GM19324 (cell line): Measurements from ENCODE around the gene SLCO3A1.

Experiments
- ATAC-seq: cut with Tn5 transposase; IDR thresholded peaks from one replicate; pipeline ENCODE4 v1.9.1; 2021; ENCODE audit warnings: mild to moderate bottlenecking, moderate library complexity; ENCODE audit not compliant: unreplicated experiment, low FRiP score

SLCO3A1 gene

DNA sequence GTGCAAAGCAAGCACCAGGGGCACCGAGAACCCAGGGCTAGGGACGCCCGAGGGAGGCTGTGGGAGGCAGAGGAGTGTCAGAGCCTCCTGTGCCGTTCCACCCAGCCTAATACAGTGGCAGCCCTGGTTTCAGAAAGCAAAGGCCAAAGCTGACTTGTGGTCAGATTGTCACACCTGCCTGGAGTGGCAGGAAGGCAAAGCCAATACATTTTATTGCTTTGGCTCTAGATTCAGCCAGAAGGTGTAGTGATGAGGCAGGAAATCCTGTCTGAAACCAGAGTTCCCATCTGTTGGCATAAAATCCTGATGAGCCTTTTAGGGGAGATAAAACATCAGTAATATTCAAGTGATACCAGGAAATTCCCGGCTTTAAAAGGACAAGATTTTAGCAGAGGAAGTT, 168.3 kb downstream of the SLCO3A1 start:
- ATAC-seq, result no peak

DNA sequence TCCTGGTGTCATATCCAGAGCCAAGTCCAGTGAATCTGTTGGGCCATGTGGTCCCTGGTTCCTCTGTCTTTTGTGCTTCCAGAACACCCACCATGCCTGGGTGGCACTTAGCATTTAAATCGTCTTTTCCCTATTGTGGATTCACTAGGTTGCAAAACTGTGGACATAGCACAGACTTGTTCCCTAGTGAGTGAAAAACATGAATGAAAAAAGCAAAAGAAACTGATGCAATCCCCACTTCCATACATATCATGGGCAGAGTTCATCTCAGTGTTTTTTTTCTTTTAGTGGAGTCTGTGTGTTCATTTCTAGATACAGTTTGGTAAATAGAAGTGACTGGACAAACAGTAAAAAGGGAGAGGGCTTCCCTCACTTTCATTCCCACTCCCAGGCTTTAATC, 170.5 kb downstream of the SLCO3A1 start:
- ATAC-seq, result no peak

DNA sequence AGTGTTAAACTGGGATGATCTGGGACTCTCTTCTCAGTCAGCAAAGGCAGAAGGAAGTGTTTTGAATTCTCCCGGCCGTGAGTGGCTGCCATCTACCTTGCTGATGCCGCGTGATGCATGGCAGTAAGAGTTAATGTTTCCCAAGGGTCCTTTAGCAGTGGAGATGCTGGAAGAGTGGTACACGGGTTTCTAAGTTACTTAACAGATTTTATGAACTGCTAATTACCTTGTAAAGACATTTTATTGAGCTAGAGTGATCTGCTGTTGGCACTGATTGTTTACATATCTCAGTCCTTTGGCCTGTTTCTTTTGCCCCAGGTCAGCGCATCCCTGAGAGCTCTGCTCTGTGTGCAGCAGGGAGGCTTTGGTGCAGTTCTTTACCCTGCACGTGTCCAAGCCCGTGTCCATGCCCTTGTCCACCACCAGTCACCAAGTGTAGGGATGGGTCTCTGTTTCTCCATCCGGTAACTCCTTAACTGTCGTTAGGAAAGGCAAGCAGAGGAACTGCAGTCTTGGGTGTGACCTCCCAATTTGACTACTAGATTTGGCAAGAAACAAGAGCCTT, 172.3 kb downstream of the SLCO3A1 start:
- no peak for ATAC-seq

DNA sequence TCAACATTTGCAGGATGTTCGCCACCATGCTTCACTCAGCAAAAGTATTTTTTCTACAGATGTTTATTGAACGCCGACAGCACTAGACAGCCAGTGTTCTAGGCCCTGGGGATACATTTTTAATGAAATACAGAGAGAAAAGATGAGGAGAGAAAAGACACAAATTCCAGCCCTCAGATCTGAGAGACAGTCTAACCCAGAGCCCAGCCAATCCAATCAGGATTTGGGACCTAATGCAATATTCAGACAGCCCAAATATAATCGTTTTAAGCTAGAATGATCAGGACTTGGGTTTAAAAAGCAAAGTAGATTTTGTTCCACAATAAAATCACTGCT, 174.8 kb downstream of the SLCO3A1 start:
- no peak for ATAC-seq

DNA sequence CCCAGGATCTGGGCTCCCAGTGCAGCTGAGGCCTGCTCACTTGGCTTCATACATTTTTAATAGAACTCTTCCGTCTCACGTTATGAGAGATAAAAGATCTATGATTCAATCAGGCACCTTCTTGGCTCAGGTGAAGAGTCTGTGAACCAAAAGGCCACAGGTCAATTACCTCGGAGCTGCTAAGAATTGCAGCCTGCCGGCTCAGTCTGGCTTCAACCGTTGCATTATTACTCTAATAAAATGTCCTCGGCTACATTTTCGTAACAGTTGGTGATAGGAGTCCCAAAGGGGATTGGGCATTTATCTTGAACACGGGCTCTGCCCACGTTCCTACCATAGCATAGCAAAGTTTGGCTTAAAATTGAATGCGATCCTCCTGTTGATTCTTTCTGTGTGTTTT, 176.3 kb downstream of the SLCO3A1 start:
- ATAC-seq, result no peak

DNA sequence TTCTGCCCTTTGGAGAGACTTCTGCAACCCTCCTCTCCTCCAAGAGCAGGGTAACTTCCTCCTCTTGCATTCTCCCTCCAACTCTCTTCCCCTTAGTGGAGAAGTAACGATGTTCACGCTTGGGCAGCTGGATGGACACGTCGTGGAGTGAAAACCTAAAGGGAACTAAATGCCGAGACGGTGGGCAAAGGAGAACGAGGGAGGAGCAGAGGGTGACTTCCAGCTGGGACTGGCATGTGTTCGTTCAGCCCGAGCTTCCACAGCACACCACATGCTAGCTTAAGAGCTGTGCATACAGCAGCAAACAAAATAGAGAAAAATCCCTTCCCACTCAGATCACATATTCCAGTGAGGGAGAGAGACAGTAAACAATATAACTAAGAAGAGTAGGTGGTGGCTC, 179.8 kb downstream of the SLCO3A1 start:
- no peak for ATAC-seq

DNA sequence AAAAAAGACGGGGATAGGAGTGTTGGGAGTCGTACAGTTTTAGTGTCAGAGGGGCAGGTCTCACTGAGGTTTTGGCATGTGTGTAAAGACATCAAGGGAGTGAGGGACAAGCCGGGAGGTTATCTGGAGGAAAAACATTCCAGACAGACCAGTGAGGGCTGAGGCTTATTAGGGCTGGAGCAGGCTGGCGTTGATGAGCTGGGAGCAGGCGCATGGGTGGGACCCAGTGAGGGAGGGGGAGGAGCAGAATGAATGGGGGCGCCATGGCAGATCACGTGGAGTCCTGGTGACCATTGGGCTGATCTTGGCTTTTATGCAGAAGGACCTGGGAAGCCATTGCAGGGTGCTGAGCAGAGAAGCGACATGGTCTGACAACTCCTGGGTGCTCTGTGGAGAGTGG, 180.2 kb downstream of the SLCO3A1 start:
- no peak for ATAC-seq

DNA sequence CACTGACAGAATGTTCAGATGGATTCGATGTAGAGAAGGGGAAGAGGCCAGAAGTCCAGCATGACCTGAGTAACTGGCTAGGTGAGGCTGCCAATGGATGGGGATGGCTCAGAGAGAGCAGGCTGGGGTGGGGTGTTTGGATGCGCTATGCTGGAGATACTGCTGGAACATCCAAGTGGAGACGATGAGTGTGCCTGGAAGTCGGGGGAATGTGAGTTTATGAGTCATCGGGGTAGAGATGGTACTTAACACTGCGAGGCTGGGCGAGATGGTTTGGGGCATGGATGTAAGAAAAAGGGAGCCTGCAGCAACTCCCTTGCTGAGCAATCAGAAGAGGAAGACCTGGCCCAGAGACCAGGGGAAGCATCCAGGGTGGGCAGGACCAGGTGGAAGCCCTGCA, 180.7 kb downstream of the SLCO3A1 start:
- no peak for ATAC-seq

DNA sequence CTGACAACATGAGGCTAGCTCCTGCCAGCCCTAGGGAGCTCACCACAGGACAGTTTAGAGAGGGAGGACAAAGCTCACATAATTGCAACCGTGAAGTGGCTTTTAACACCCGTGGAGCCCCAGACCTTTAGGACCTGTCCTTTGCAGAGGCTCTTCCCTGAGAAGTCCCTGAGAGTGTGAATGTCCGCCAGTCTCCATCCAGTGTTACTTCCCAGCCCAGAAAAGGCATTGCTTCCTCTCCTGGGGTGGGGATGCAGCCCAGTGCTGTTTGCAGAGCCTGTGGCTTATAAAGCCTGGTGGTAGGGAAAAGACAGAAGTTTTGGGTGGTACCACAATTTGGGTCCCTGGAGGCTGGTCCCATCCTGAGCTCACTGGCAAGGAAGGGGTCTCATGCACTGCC, 182.0 kb downstream of the SLCO3A1 start:
- ATAC-seq, result no peak

DNA sequence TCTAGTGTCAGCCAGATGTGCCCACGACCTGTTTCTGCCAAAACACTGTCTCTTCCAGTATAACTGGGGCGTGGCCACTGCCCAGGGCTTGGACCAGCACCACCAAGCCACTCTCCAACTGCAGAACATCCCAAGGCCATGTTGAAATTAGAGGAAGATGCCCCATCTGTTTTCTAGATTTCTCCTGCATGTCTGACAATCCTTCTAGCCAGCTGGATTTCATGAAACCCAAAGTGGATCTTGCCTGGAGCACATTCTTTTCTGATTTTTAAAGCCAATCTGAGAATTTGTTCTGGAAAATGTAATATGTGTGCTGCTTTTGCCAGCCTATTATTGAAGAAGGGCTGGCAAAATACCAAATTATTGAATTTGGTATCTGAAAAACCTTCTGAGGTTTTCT, 182.5 kb downstream of the SLCO3A1 start:
- ATAC-seq, result no peak

DNA sequence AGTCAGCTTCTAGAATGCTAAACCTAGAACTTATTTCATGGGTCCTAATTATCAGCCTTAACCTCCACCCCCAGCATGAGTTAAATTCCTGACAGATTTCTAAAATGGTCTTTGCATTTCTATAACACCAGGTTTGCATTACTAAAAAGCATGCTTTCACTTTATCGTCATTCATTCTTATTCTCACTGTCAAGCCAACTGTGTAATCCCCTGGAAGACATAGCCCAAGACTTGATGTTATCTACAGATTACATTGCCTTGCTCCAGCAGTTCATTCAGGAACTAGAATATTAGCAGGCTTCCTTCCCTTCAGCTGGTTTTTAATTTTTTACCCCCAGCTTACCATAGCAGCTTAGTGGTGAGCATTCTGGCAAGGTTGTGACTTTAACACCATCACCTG, 184.0 kb downstream of the SLCO3A1 start:
- ATAC-seq, result no peak

DNA sequence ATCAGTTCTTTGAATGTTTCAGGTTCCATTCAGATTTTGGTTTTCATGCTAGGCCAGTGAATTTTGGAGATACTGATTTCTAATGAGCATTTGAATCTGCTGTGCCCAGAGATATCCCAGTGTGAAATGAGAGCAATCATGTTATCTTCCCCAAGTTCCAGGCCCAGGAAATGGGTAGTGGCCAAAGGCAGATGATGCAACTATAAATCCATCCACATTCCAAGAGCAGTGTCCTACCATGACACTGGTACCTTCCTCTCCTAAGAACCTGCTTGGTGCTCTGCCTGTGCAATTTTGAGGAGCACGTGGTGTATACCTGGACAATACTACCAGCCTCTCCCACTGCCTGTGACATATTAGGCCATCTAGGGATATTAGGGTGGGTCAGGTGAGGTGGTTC, 186.8 kb downstream of the SLCO3A1 start:
- ATAC-seq, result no peak

DNA sequence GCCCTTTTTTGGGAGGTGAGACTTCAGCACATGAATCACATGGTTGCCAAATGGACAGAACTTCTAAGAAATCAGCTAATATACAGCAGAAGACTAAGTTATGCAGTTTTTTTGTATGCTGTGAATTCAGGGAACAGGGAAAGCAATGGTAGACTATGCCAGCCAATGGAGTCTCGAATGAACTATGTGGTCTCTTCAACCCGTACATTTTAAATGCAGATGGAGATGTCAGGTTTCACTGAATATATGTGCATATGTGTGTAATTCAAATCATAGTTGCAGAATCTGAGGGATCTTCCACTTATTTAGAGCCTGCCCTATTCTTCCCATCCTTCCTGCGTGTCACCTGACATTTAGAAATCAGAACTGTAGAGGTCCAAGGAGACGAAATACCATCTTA, 187.9 kb downstream of the SLCO3A1 start:
- ATAC-seq, result no peak

DNA sequence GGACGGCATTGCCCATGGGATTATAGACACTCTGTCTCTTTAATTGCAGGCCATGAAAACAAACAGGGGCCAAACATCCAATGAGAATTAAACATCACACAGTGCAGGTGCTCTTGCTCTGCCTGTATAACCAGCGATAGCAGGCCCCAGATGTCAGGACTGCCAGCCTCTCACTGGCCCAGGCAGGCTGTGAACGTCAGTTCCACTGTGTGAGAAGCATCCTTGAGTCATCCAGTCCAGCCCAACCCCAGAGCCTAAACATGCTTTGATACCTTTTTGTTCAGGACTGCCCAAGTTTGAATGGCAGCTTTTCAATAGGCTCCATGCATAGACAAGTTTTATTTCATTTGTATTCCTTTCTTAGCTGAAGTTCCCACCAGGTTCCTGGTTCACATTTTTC, 189.8 kb downstream of the SLCO3A1 start:
- no peak for ATAC-seq

DNA sequence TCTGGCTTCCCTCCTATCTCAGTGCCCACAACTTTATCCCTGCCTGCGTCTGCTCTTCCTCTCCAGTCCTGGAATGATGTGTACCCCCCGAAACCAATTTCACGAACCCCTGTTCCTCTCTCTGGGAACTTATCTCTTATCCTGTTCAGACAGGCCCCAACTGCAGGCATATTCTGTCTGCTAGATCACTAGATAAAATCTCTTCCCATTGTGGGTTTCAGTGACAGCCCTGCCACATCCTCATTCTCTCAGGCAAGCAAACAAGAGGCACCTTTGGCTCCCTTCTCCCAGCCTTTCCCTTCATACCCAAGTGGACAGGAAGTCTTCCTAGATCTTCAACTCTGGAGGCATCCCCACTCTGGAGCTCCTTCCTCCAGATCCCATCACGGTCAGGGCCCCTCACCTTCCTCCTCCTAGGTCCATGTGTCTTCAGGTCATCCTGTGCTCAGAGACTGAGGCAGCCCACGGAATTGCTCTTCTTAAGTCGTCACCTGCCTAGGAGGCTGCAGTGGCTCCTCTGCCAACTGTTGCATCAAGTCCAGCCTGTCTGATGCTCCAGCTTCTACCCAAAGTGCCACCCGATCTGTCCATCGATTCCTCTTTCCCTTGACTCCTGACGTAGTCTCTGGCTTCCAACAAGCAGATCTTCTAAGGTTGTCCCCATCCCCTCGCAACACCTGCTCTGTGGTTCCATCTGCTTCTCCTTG, 190.8 kb downstream of the SLCO3A1 start:
- no peak for ATAC-seq

DNA sequence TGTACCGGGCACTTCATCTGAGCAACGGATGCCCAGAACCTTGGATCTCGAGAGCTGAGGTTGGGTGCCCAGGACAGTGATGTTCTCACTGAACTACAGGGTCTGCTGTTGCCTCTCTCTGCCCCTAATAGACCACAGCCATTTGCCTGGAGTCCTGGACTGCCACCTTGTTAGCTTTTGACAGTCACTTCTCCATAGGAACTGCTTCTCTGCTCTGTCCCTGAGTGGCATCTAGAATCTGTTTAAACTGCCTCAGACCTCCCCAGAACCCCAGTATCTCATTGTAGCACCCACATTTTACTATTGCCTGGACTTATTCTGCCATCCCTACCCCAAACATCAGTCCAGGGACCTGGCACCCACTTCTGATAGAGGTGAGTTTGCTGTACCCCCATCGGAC, 194.4 kb downstream of the SLCO3A1 start:
- no peak for ATAC-seq

DNA sequence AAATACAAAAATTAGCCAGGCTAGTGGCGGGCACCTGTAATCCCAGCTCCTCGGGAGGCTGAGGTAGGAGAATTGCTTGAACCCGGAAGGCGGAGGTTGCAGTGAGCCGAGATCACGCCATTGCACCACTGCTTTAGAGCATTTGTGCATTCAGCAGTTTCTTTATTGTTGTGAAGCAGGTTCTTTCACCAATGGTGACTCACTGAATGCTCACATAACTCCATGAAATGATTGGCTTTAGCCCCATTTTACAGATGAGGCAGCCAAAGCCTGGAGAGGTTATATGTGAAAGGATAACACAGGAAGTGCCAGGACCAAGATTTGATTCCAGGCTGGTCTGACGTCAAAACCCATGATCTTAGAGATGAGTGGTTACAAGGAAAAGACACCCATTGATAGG, 195.2 kb downstream of the SLCO3A1 start:
- no peak for ATAC-seq

DNA sequence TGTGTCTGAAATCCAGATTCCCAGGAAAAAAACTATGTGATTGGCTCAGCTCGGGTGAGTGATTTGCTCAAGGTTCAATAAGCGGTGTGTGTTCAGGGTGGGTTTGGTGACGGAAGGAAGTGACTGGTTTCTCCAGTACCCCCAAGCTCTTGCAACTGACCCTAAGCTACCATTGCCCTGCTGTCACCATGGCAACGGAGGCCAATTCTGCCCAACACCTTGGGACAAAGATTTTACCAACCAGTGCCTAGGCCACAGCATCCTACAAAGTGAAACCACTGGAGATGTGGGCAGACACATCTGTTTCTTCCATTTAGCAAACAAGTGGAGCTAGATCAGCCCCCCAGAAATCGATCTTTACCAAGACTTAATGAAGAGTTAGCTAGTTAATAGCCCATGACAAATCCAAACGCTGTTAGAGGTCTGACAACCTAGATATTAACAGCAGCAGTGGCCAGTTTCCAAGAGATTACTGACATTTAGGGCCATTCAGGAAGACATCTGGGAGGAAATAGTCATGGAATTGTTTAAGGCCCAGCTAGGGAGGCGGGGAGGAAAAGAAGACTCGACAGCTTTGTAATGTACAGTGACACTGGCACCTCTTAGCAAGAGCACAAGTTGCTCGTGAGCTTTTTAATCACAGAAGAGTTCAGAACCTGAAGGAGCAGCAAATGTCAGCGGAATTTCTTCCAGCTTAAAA, 195.9 kb downstream of the SLCO3A1 start:
- no peak for ATAC-seq

DNA sequence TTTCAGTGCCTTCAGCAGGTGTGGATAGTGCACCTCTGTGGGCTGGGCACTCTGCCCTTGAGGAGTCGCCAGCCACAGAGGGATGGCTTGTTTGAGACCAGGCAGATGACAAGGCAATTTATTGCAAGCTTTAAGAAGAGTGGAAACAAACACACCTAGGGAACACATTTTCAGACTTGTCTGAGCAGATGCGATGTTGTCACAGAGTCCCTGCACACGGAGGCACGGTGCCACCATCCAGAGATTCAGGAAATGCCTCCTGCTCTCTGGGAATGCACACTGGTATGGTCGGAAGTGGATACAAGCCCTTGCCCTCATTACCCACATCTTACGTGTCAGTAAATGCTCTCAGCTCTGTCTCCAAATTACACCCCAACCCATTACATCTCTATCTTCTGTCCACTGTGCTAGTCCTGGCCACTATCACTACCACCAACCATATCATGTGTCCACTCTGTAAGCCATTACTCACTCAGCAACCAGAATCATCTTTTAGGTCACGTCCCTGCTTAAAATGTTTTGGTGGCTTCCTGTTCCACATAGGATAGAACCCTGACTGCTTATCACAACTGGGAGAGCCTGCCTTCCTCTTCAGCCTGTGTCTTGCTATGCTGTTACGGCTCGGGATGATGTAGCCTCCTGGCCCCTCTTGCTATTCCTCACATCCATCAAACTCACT, 196.9 kb downstream of the SLCO3A1 start:
- ATAC-seq, result no peak

DNA sequence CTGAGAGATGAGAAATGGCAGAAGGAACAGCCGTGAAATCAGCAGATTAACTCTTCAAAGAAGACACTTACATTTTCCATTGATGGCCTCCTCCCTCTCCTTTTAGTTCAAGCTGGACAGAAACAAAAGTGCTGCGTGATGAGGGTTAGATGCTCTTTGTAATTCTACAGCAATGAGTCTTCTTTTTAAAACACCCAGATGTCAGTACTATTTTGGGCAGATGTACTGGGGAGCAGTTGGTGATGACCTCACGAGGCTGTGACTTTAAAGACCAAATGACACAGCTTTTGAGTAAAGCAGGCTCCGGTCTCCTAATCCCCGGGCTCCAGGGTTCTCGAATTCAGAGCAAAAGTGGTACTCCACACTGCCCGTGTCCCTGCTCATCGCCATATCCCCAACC, 198.2 kb downstream of the SLCO3A1 start:
- ATAC-seq, result no peak

DNA sequence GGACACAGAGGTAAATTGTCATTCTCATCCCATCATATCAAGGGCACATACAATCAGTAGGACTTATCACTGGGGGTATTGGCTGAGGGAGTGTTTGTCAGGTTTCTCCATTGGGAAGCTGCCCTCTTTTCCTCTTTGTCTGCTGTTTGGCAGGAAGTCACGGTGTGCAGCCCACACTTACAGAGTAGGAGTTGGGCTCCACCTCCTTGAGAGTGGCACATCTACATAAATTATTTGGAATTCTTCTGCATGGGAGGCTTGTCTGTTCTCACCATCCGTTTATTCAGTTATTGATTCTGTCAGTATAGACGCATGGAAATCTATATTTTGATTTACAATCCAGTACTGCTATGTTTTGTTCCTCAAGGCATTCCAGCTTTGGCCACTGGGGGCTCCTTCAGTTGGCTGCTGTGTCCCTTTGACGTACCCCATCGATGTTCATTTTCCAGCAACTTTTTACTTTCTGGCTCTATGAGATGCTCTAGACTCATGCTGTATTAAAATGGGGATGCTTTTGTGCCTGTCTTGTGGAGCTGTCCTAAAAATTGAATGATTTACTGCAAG, 200.3 kb downstream of the SLCO3A1 start:
- ATAC-seq, result no peak
